RCC 7860 (cell line): ENCODE data around the gene CDKN2B-AS1.

Experiments used
- DNase-seq: peaks from one replicate; pipeline ENCODE4 v3.0.0-alpha.2; 2015; ENCODE audit warnings: low spot score
- FAIRE-seq: peaks from 2 replicates; lab custom pipeline; 2012; peaks lifted over from hg19 to GRCh38; lab: Jason Lieb, UNC

Gene CDKN2B-AS1

GRCh38 chr9:22078081-22078480, 83.5 kb downstream of the CDKN2B-AS1 start:
- DNase-seq (no peak), FAIRE-seq (no peak)

GRCh38 chr9:22079873-22080341, 85.3 kb downstream of the CDKN2B-AS1 start:
- no peak for FAIRE-seq

GRCh38 chr9:22084336-22085035, 89.9 kb downstream of the CDKN2B-AS1 start:
- no peak for FAIRE-seq
- no peak for DNase-seq

More at GRCh38 chr9:22079873-22080341, 85.3 kb downstream of the CDKN2B-AS1 start:
- no peak for DNase-seq

- FAIRE-seq, result no peak
- DNase-seq, result no peak
Observed at GRCh38 chr9:22088053-22088716, 93.6 kb downstream of the CDKN2B-AS1 start.

GRCh38 chr9:22088717-22089061, 94.1 kb downstream of the CDKN2B-AS1 start:
- FAIRE-seq (no peak), DNase-seq (no peak)

GRCh38 chr9:22097707-22098106, 103.1 kb downstream of the CDKN2B-AS1 start:
- FAIRE-seq (no peak), DNase-seq (no peak)

GRCh38 chr9:22098643-22099332, 104.2 kb downstream of the CDKN2B-AS1 start:
- no peak for DNase-seq
- no peak for FAIRE-seq

- FAIRE-seq (no peak), DNase-seq (no peak)
Observed at GRCh38 chr9:22100626-22101025, 106.0 kb downstream of the CDKN2B-AS1 start.

GRCh38 chr9:22102146-22103053, 107.8 kb downstream of the CDKN2B-AS1 start:
- no peak for FAIRE-seq
- DNase-seq, result no peak

GRCh38 chr9:22103685-22104575, 109.3 kb downstream of the CDKN2B-AS1 start:
- FAIRE-seq, result no peak
- DNase-seq, result no peak

GRCh38 chr9:22105005-22105722, 110.6 kb downstream of the CDKN2B-AS1 start:
- DNase-seq (no peak), FAIRE-seq (no peak)

GRCh38 chr9:22107202-22108045, 112.8 kb downstream of the CDKN2B-AS1 start:
- DNase-seq (no peak), FAIRE-seq (no peak)

GRCh38 chr9:22108581-22109370, 114.2 kb downstream of the CDKN2B-AS1 start:
- no peak for FAIRE-seq
- no peak for DNase-seq

- no peak for FAIRE-seq
- DNase-seq, result no peak
Observed at GRCh38 chr9:22111176-22111953, 116.8 kb downstream of the CDKN2B-AS1 start.

GRCh38 chr9:22111954-22112247, 117.3 kb downstream of the CDKN2B-AS1 start:
- no peak for DNase-seq
- no peak for FAIRE-seq

GRCh38 chr9:22112870-22113821, 118.6 kb downstream of the CDKN2B-AS1 start:
- DNase-seq, result no peak
- FAIRE-seq, result no peak
